HG03342 (cell line): ENCODE results near the gene ANKH.
"Not testable (repeated sequence)": the region's sequence is repeated elsewhere in the genome, so short reads cannot be mapped to it uniquely, and the experiment has no call there.

ENCODE experiments used
- ATAC-seq: cut with Tn5 transposase; IDR thresholded peaks from one replicate; pipeline ENCODE4 v1.9.1; 2021; ENCODE audit warnings: mild to moderate bottlenecking, moderate library complexity; ENCODE audit not compliant: unreplicated experiment

ANKH gene

GRCh38 chr5:14884062-14884612, 12.6 kb upstream of the ANKH start:
- ATAC-seq, result no peak

- no peak for ATAC-seq
Measured at GRCh38 chr5:14882658-14883580, 11.3 kb upstream of the ANKH start.

GRCh38 chr5:14881826-14882225, 10.2 kb upstream of the ANKH start:
- no peak for ATAC-seq

GRCh38 chr5:14880688-14881087, 9.1 kb upstream of the ANKH start:
- no peak for ATAC-seq

- no peak for ATAC-seq
Measured at GRCh38 chr5:14879937-14880589, 8.5 kb upstream of the ANKH start.

GRCh38 chr5:14879393-14879792, 7.8 kb upstream of the ANKH start:
- ATAC-seq, result no peak

- ATAC-seq, result not testable (repeated sequence)
Measured at GRCh38 chr5:14878192-14878591, 6.6 kb upstream of the ANKH start.

- no peak for ATAC-seq
Measured at GRCh38 chr5:14876095-14876494, 4.5 kb upstream of the ANKH start.

- ATAC-seq, result no peak
Measured at GRCh38 chr5:14873790-14874189, 2.2 kb upstream of the ANKH start.

GRCh38 chr5:14873093-14873492, 1.5 kb upstream of the ANKH start:
- no peak for ATAC-seq

- ATAC-seq, result peak; percentile 39
Measured at GRCh38 chr5:14872070-14872989, 752 bp upstream of the ANKH start.

- no peak for ATAC-seq
Measured at GRCh38 chr5:14870337-14871213, 1.0 kb downstream of the ANKH start.

GRCh38 chr5:14869668-14870164, 1.9 kb downstream of the ANKH start:
- ATAC-seq, result no peak

GRCh38 chr5:14869233-14869632, 2.3 kb downstream of the ANKH start:
- no peak for ATAC-seq

GRCh38 chr5:14868771-14869170, 2.8 kb downstream of the ANKH start:
- no peak for ATAC-seq

- no peak for ATAC-seq
Measured at GRCh38 chr5:14864181-14864812, 7.3 kb downstream of the ANKH start.

GRCh38 chr5:14863105-14863504, 8.5 kb downstream of the ANKH start:
- ATAC-seq, result no peak

GRCh38 chr5:14861123-14861765, 10.3 kb downstream of the ANKH start:
- ATAC-seq, result no peak

GRCh38 chr5:14859980-14860379, 11.6 kb downstream of the ANKH start:
- ATAC-seq, result no peak
